GM19025 (cell line): ENCODE data around the gene SUPT3H.
A peak's percentile ranks its signal among the peaks of the same experiment; 100 is the strongest.

Source experiments
- ATAC-seq: cut with Tn5 transposase; IDR thresholded peaks from one replicate; pipeline ENCODE4 v1.9.1; 2021; ENCODE audit warnings: mild to moderate bottlenecking, low read depth, moderate library complexity; ENCODE audit not compliant: unreplicated experiment

SUPT3H gene

GRCh38 chr6:44859901-44860410, 517.8 kb downstream of the SUPT3H start:
- ATAC-seq, result no peak

- no peak for ATAC-seq
Observed at GRCh38 chr6:44858998-44859397, 518.7 kb downstream of the SUPT3H start.

- ATAC-seq, result no peak
Observed at GRCh38 chr6:44856479-44856878, 521.3 kb downstream of the SUPT3H start.

GRCh38 chr6:44855562-44856411, 521.9 kb downstream of the SUPT3H start:
- no peak for ATAC-seq

GRCh38 chr6:44854712-44855443, 522.9 kb downstream of the SUPT3H start:
- no peak for ATAC-seq

- ATAC-seq, result no peak
Observed at GRCh38 chr6:44851176-44851575, 526.6 kb downstream of the SUPT3H start.

GRCh38 chr6:44850312-44850711, 527.4 kb downstream of the SUPT3H start:
- ATAC-seq, result no peak

- ATAC-seq, result no peak
Observed at GRCh38 chr6:44849806-44850205, 527.9 kb downstream of the SUPT3H start.

- no peak for ATAC-seq
Observed at GRCh38 chr6:44843734-44844133, 534.0 kb downstream of the SUPT3H start.

- no peak for ATAC-seq
Observed at GRCh38 chr6:44842616-44843015, 535.1 kb downstream of the SUPT3H start.

GRCh38 chr6:44841829-44842228, 535.9 kb downstream of the SUPT3H start:
- ATAC-seq, result no peak

- ATAC-seq, result no peak
Observed at GRCh38 chr6:44837741-44838140, 540.0 kb downstream of the SUPT3H start.

- no peak for ATAC-seq
Observed at GRCh38 chr6:44837255-44837654, 540.5 kb downstream of the SUPT3H start.

GRCh38 chr6:44833248-44833647, 544.5 kb downstream of the SUPT3H start:
- ATAC-seq, result peak; percentile 87

GRCh38 chr6:44831002-44831610, 546.6 kb downstream of the SUPT3H start:
- no peak for ATAC-seq

GRCh38 chr6:44829836-44830235, 547.9 kb downstream of the SUPT3H start:
- ATAC-seq, result peak; percentile 44

GRCh38 chr6:44828780-44829179, 549.0 kb downstream of the SUPT3H start:
- ATAC-seq, result no peak

GRCh38 chr6:44826025-44826676, 551.6 kb downstream of the SUPT3H start:
- ATAC-seq, result no peak

GRCh38 chr6:44825273-44825672, 552.5 kb downstream of the SUPT3H start:
- ATAC-seq, result no peak

- ATAC-seq, result no peak
Observed at GRCh38 chr6:44824567-44824966, 553.2 kb downstream of the SUPT3H start.

- no peak for ATAC-seq
Observed at GRCh38 chr6:44820759-44821158, 557.0 kb downstream of the SUPT3H start.
